Raji (cell line): ENCODE results near the gene ITK.

Experiments used
- POLR2A ChIP-seq: IDR thresholded peaks from 2 replicates; pipeline ENCODE4 v1.6.1; 2011; ENCODE audit warnings: low read depth, low read length, control low read depth; ENCODE audit not compliant: insufficient read depth

The ITK gene

DNA sequence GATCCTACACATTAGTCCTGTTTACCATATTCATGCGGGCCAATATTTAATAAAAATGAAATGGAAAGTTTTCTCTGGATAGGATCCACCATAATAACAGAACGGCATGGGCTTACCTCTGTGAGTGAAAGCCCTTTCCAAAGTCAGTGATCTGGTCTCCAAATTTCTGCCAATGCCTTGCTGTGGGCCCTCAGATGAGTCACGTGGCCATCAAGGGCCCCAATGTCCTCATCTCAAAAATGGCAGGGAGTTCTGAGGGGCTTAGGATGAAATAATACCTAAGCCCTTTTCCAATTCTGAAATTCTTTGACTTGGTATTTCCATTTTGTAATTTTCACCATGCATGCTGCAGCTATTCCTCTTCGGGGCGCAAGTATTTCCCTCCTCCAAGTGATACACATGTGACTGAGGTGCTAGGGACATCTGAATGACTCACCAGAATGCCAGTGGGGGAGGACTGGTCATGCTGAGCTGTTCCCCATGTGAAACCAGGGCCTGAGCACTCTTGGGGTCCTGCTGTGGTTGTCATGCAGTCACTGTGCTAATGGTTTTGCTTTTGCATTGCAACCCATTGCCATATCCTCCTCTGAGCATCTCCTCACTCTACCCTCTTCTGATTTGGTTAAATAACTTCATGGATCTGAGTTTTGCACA, 35.0 kb downstream of the ITK start:
- TF ChIP-seq POLR2A = no peak

DNA sequence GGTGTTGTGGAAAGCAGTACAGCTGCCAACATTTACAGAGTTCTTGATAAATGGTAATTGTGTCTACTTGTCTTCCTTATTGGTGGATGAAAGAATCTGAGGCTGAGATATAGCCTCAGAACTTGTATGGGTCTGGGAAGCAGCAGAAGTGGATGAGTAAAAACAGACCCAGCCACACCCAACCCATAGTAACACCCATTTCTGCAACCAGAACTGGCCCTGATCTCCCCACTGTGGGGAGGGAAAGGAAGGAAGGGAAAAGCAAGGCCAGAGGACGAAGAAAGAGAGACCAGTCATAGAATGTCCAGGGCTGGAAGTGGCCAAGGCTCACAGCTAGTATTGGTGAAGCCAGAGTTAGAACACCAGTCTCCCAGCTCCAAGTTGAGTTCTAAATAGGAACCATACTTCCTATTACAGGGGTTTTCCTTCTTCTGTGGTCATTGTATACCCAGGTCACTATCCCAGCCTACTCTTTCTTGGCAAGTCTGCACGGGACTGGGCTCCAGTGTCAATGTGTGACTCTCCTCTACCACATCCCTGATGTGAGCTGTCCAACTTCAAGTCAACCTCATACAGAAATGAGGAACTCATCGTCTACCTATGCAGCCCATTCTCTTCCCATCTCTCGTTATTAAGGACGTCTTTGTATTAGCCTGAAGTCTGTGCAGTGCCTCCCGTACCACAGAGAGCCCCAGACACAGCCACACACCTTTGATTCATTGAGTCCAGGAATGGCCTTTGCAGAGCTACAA, 35.9 kb downstream of the ITK start:
- no peak for TF ChIP-seq POLR2A

- TF ChIP-seq POLR2A = no peak
Measured at GRCh38 chr5:157217289-157218024, 36.8 kb downstream of the ITK start.

DNA sequence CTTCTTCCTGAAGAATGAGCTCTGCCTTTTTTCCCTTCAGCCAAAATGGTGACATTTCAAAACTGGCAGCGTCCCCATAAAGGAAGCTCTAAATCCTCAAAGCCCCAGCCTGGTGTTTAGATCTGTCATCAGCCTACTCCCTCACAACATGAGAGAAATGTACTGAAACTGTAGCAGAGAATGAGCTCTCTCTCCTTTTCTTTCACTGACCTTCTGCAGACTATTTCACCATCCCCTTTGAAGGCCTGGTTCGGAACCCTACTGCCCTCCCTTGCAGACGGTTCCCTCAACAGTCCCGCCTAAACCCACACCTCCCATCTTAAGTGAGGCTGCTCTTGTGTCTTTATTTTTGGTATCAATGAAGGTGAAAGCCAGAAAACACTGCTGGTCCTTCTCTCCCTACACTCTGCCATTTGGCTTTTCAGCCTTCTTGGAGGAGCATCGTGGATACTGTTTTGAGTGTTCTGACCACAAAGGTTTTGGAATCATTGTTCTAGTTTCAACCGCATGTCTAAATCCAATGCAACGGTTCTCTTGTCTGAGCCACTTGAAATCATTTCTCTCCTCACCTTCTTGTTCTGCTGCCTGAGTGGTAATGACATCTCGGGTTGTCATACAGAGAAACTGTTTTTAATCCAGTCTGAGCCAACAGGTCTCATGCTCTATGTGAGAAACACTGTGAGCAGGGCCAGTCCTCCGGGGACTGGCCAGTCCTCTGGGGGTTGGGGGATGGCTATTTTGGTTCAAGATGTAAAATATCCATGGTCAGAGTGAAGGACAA, 39.0 kb downstream of the ITK start:
- no peak for TF ChIP-seq POLR2A

GRCh38 chr5:157221959-157222358, 41.3 kb downstream of the ITK start:
- TF ChIP-seq POLR2A = no peak

GRCh38 chr5:157222506-157223230, 42.0 kb downstream of the ITK start:
- no peak for TF ChIP-seq POLR2A

DNA sequence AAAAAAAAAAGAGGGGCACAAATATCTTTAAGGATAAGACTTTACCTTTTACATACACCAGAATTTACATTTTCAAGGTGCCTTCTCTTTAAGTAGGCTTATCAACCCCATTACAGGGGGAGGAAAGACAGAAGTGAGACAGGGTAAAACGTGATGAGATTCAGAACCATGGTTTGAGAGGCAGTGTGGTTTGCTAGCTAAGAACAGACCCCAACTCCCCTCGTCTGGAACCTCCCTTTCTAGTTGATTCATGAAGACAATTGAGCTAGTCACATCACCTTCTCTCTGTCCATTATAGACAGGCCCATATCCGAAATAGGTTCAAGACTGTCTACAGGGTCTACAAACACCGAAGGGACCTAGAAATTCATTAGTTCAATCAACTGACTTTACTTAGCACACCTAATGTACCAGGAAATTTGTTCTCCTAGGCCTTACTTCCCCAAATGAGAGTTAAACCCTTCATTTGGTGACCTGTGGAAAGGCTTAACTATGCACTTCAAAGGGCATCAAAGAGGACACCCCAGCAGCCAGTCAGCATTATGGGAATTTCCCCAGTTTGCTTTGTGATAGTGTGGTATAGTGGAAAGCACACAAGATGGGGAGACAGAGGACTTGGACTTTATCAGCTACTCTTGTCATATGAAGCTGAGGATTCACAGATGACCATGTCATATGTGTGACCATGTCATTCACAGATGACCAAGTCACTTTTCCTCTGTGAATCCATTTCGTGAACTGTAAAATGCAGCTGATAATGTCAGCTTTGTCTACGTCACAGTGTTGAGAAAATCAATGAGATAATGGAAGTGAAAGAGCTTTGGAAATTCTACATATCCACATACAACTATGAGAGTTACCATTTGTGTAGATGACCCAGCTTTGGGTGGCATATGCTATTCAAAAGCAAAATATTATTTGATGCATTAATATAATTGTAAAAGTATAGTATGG, 45.1 kb downstream of the ITK start:
- TF ChIP-seq POLR2A = no peak

DNA sequence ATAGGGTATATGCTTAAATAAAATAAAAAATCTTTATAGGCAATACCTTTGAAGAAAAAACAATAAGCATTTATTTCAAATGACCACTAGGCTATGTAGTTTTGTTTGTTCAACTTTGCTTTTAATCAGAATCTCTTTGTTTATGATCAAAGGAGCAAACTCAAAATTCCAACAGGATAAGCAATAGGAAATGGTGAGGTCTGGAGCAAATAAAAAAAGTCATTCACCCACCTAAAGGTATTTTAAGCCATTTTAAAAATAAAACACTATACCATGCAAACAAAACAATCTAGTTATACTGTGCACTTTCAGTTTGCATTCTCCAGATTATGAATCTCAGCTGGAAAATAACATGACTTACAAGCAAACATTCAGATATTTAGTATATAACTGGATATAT, 50.0 kb downstream of the ITK start:
- no peak for TF ChIP-seq POLR2A

GRCh38 chr5:157232706-157233105, 52.1 kb downstream of the ITK start:
- TF ChIP-seq POLR2A = no peak

DNA sequence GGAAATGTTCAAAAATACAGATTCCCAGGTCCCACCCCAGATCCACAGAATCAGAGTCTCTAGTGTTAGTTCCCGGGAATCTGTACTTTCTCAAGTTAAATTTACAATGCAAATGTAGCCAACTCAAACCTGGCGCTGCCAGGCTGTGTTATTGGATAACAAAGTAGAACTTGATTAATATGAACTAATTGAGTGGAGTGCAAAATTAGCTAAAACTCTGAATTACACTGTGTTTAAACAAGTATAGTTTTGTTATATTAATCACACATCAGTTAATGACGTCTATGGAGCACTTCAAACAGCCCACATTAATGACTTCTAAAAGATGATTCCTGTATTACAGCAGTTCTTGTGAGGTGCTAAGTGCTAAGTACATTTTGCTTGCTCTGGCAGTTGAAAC, 52.9 kb downstream of the ITK start:
- TF ChIP-seq POLR2A = no peak

DNA sequence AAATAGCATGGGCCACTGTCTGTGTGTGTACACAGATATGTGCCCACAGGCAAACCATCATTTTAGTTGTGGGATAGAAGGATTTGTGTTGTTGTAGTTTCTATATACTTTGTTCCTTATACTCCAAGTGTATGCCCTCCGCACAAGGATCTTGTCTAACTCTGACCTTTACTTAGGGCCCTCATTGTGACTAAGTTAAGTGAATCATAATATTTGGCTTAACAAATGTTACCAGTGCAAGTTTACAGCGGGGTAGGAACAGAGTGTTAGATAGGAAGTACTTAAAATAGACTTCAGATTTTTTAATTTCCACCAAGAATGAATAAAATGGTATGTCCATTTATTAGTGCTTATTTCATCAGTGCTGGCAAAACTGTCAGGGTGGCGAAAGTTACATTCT, 55.8 kb downstream of the ITK start:
- TF ChIP-seq POLR2A = no peak

- no peak for TF ChIP-seq POLR2A
Measured at GRCh38 chr5:157241483-157241882, 60.8 kb downstream of the ITK start.

DNA sequence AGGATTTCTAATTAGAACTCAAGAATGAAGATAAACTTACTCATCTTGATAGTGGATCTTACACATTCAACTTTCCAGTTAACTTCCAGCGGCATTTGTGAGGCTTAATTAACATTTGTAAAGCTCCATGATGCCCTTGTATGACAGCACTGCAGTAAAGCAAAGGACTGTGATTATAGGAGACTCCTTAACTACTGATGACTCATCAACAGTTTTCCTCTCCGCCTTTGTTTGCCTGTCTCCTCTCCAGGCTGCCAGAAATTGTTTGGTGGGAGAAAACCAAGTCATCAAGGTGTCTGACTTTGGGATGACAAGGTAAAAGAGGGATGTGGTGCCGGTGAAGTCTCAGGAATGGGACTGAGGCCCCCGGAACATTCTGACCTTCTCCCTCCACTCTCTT, 64.8 kb downstream of the ITK start:
- TF ChIP-seq POLR2A = no peak

DNA sequence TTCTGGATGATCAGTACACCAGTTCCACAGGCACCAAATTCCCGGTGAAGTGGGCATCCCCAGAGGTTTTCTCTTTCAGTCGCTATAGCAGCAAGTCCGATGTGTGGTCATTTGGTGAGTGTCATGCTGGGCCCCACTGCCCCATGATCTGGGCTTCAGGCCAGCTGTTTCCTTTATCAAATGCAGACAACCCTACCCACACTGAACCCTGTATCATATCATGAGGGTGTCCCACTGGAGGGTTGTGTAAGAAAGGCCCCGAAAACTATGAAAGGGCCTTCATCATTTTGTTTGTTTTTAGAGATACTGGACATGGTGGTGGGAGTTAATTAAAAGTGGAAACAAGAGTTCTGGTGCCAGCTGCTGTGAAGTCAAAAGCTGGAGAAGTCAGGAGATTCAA, 65.2 kb downstream of the ITK start:
- no peak for TF ChIP-seq POLR2A
